Activated CD8-positive, alpha-beta T cell treated with anti-CD3 and anti-CD28 coated beads for 36 hours (primary cell): Measurements from ENCODE around the gene CDH23. TPM values are rescaled to one million over a fixed set of nuclear protein-coding genes. Genes with fewer than 3 reads are reported as not detected.

Experiments used
- ATAC-seq: fragments of 200-7000 bp; cut with Tn5 transposase; one replicate; pipeline ENCODE4 v1.10.0; 2021; ENCODE audit warnings: mild to moderate bottlenecking, moderate library complexity
- CTCF ChIA-PET: fragments of 350-600 bp; sonication (Branson Sonifier 250); formaldehyde crosslinking; loops from one replicate; lab custom pipeline; 2021; ENCODE audit warnings: antibody characterized with exemption; lab: Charles Lee
- POLR2A ChIA-PET: fragments of 350-600 bp; sonication (Branson Sonifier 250); formaldehyde crosslinking; loops from one replicate; lab custom pipeline; 2021; ENCODE audit warnings: antibody characterized with exemption; lab: Charles Lee
- DNase-seq: peaks from one replicate; pipeline ENCODE4 v3.0.0-alpha.2; 2020
- H3K27ac Mint-ChIP-seq: one replicate; pipeline ENCODE4 v1.8.0; 2021; ENCODE audit warnings: mild to moderate bottlenecking, mixed read lengths
- H3K27me3 Mint-ChIP-seq: one replicate; pipeline ENCODE4 v1.8.0; 2021; ENCODE audit warnings: mixed read lengths
- H3K36me3 Mint-ChIP-seq: one replicate; pipeline ENCODE4 v1.8.0; 2021; ENCODE audit warnings: low read depth, mixed read lengths
- H3K4me1 Mint-ChIP-seq: one replicate; pipeline ENCODE4 v1.8.0; 2021; ENCODE audit warnings: low read depth, mixed read lengths
- H3K4me3 Mint-ChIP-seq: one replicate; pipeline ENCODE4 v1.8.0; 2021; ENCODE audit warnings: mild to moderate bottlenecking, moderate library complexity, mixed read lengths
- H3K9me3 Mint-ChIP-seq: one replicate; pipeline ENCODE4 v1.8.0; 2021; ENCODE audit warnings: mixed read lengths
- intact Hi-C: fragments of 100-400 bp; cut with micrococcal nuclease; formaldehyde crosslinking; loops from one replicate; pipeline ENCODE4 v1.10.0; 2022
- total RNA-seq, 2 experiments: library from RNA; stranded (reverse); gene quantifications; one replicate each; pipeline ENCODE4 v1.2.3, GENCODE V29; 2021
- TF ChIP-seq, protein P1 (sequence below): fragments of 200-600 bp; IDR thresholded peaks from one replicate; pipeline ENCODE4 v1.8.0; 2022; ENCODE audit warnings: antibody characterized with exemption, mild to moderate bottlenecking

The CDH23 gene
- total RNA-seq, 2 experiments from 2014 or later, result 2.4 to 2.7 TPM

- Mint-ChIP-seq H3K36me3 (no peaks in the 10 kb centered on the region), H3K27ac (peak overlapping the region; percentile 61), H3K27me3 (no peaks in the 10 kb centered on the region), H3K9me3 (no peaks in the 10 kb centered on the region), H3K4me3 (no peak overlapping the region), H3K4me1 (peaks cover 21% of the 10 kb centered on the region)
- TF ChIP-seq, protein P1, sequence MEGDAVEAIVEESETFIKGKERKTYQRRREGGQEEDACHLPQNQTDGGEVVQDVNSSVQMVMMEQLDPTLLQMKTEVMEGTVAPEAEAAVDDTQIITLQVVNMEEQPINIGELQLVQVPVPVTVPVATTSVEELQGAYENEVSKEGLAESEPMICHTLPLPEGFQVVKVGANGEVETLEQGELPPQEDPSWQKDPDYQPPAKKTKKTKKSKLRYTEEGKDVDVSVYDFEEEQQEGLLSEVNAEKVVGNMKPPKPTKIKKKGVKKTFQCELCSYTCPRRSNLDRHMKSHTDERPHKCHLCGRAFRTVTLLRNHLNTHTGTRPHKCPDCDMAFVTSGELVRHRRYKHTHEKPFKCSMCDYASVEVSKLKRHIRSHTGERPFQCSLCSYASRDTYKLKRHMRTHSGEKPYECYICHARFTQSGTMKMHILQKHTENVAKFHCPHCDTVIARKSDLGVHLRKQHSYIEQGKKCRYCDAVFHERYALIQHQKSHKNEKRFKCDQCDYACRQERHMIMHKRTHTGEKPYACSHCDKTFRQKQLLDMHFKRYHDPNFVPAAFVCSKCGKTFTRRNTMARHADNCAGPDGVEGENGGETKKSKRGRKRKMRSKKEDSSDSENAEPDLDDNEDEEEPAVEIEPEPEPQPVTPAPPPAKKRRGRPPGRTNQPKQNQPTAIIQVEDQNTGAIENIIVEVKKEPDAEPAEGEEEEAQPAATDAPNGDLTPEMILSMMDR, result no peak
- ATAC-seq (peak; percentile 52), DNase-seq (peak; percentile 55)
- CTCF ChIA-PET, result interaction anchor here (0.6 kb wide), 1 partner anchor 229 kb away, joined by 3 read pairs; no protein-coding TSS in a partner anchor
- intact Hi-C loops, result no loop called here
- POLR2A ChIA-PET, result interaction anchor here (0.9 to 1.6 kb wide), 5 partner anchors 8 to 96 kb away, joined by 3 to 5 read pairs (median 3); partner anchors contain the start of gene VSIR
Measured at GRCh38 chr10:71796749-71797405, 400.2 kb downstream of the CDH23 start.

- ATAC-seq (peak; percentile 81), DNase-seq (peak; percentile 67)
- intact Hi-C loops, result no loop called here
- Mint-ChIP-seq H3K9me3 (no peaks in the 10 kb centered on the region), H3K27ac (peak overlapping the region; percentile 61), H3K4me3 (no peak overlapping the region), H3K4me1 (peaks cover 21% of the 10 kb centered on the region), H3K36me3 (no peaks in the 10 kb centered on the region), H3K27me3 (no peaks in the 10 kb centered on the region)
- POLR2A ChIA-PET, result interaction anchor here (1.0 to 1.6 kb wide), 4 partner anchors 8 to 97 kb away, joined by 3 read pairs; no protein-coding TSS in a partner anchor
- CTCF ChIA-PET, result no interaction called here
- TF ChIP-seq, protein P1, result no peak
Measured at GRCh38 chr10:71797533-71798307, 401.0 kb downstream of the CDH23 start.

- Mint-ChIP-seq H3K27ac (peak overlapping the region; percentile 50), H3K4me1 (peaks cover 21% of the 10 kb centered on the region), H3K27me3 (no peaks in the 10 kb centered on the region), H3K4me3 (no peak overlapping the region), H3K36me3 (no peaks in the 10 kb centered on the region), H3K9me3 (no peaks in the 10 kb centered on the region)
- DNase-seq (no peak), ATAC-seq (no peak)
- POLR2A ChIA-PET, result interaction anchor here (0.9 to 1.6 kb wide), 4 partner anchors 19 to 97 kb away, joined by 3 read pairs; no protein-coding TSS in a partner anchor
- intact Hi-C loops, result no loop called here
- TF ChIP-seq, protein P1, result no peak
- CTCF ChIA-PET, result no interaction called here
Measured at GRCh38 chr10:71798308-71798624, 401.5 kb downstream of the CDH23 start.

DNA sequence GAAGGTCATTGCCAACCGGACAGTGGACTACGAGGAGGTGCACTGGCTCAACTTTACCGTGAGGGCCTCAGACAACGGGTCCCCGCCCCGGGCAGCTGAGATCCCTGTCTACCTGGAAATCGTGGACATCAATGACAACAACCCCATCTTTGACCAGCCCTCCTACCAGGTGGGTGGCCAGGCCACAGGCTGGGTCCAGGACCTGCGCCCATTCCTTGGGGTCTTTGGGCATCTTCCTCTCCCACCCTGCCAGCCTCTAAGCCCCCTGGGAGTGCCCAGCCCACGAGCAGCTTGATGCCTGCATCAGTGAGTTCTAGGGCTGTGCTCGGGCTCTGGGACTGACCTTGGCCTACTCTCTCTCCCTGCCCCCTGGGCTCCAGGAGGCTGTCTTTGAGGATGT, 402.4 kb downstream of the CDH23 start:
- no peaks in the 10 kb centered on the region for H3K27me3 Mint-ChIP-seq
- no peaks in the 10 kb centered on the region for H3K9me3 Mint-ChIP-seq
- intact Hi-C loops, result no loop called here
- H3K36me3 Mint-ChIP-seq, result no peaks in the 10 kb centered on the region
- CTCF ChIA-PET, result no interaction called here
- no peak overlapping the region for H3K27ac Mint-ChIP-seq
- H3K4me3 Mint-ChIP-seq, result no peak overlapping the region
- peaks cover 21% of the 10 kb centered on the region for H3K4me1 Mint-ChIP-seq
- POLR2A ChIA-PET, result interaction anchor here (0.9 kb wide), 1 partner anchor 24 kb away, joined by 3 read pairs; no protein-coding TSS in a partner anchor
- TF ChIP-seq, protein P1, result no peak
- ATAC-seq, result no peak
- no peak for DNase-seq
